ENCODE results near the gene ANXA6.

ANXA6 gene

GRCh38 chr5:151085517-151086041, 72.0 kb downstream of the ANXA6 start:
- TF ChIP-seq EZH2 (IDR thresholded peaks at IDR 0.05; ENCODE audit: borderline replicate concordance, low read depth, low read length, severe bottlenecking) (no peak), CTCF (IDR thresholded peaks at IDR 0.05; ENCODE audit: borderline replicate concordance, extremely low read depth, low read length, poor library complexity, severe bottlenecking) (no peak)
- no peak overlapping the region for H3K4me2 ChIP-seq (ENCODE audit: insufficient read depth, low read length)
- ATAC-seq (ENCODE audit: insufficient read depth, low read depth) (no peak), DNase-seq (no peak)
- H3K27me3 ChIP-seq (ENCODE audit: insufficient read depth, low read length, poor library complexity) = peaks cover 2% of the 10 kb centered on the region
- no peak overlapping the region for H2AFZ ChIP-seq (ENCODE audit: low read depth, low read length)
- peaks cover 19% of the 10 kb centered on the region for H3K4me1 ChIP-seq (ENCODE audit: insufficient read depth, low read length)
- H3K4me3 ChIP-seq (ENCODE audit: low read depth in 1 of 2, low read length in 2 of 2) = no peak overlapping the region
- no peaks in the 10 kb centered on the region for H3K9me3 ChIP-seq (ENCODE audit: insufficient read depth, low read length, severe bottlenecking)
- peaks cover 16% of the 10 kb centered on the region for H3K79me2 ChIP-seq (ENCODE audit: insufficient read depth, low read length)
- no peaks in the 10 kb centered on the region for H4K20me1 ChIP-seq (ENCODE audit: insufficient read depth, low read length)
- no peak overlapping the region for H3K9ac ChIP-seq (ENCODE audit: low read depth, low read length)
- H3K27ac ChIP-seq (ENCODE audit: low read length) = no peak overlapping the region
- peaks cover 2% of the 10 kb centered on the region; the same call in 1 of the 2 replicates for H3K36me3 ChIP-seq (ENCODE audit: insufficient read depth, low read length)

GRCh38 chr5:151084363-151084762, 73.2 kb downstream of the ANXA6 start:
- Histone ChIP-seq H3K36me3 (ENCODE audit: insufficient read depth, low read length) (peaks cover 3% of the 10 kb centered on the region; the same call in 1 of the 2 replicates), H3K9me3 (ENCODE audit: insufficient read depth, low read length, severe bottlenecking) (no peaks in the 10 kb centered on the region), H3K4me2 (ENCODE audit: insufficient read depth, low read length) (no peak overlapping the region), H3K4me1 (ENCODE audit: insufficient read depth, low read length) (peaks cover 28% of the 10 kb centered on the region), H2AFZ (ENCODE audit: low read depth, low read length) (no peak overlapping the region), H3K9ac (ENCODE audit: low read depth, low read length) (no peak overlapping the region), H3K27me3 (ENCODE audit: insufficient read depth, low read length, poor library complexity) (no peaks in the 10 kb centered on the region), H3K79me2 (ENCODE audit: insufficient read depth, low read length) (peaks cover 28% of the 10 kb centered on the region), H3K27ac (ENCODE audit: low read length) (no peak overlapping the region), H3K4me3 (ENCODE audit: low read depth in 1 of 2, low read length in 2 of 2) (no peak overlapping the region), H4K20me1 (ENCODE audit: insufficient read depth, low read length) (no peaks in the 10 kb centered on the region)
- TF ChIP-seq EZH2 (IDR thresholded peaks at IDR 0.05; ENCODE audit: borderline replicate concordance, low read depth, low read length, severe bottlenecking) = no peak
- no peak for TF ChIP-seq CTCF (IDR thresholded peaks at IDR 0.05; ENCODE audit: borderline replicate concordance, extremely low read depth, low read length, poor library complexity, severe bottlenecking)
- DNase-seq = no peak
- no peak for ATAC-seq (ENCODE audit: insufficient read depth, low read depth)

GRCh38 chr5:151083081-151083676, 74.4 kb downstream of the ANXA6 start:
- no peak for TF ChIP-seq CTCF (IDR thresholded peaks at IDR 0.05; ENCODE audit: borderline replicate concordance, extremely low read depth, low read length, poor library complexity, severe bottlenecking)
- no peak for TF ChIP-seq EZH2 (IDR thresholded peaks at IDR 0.05; ENCODE audit: borderline replicate concordance, low read depth, low read length, severe bottlenecking)
- DNase-seq (no peak), ATAC-seq (ENCODE audit: insufficient read depth, low read depth) (no peak)
- no peak overlapping the region for H3K4me3 ChIP-seq (ENCODE audit: low read depth in 1 of 2, low read length in 2 of 2)
- H3K4me2 ChIP-seq (ENCODE audit: insufficient read depth, low read length) = no peak overlapping the region
- peaks cover 11% of the 10 kb centered on the region for H3K36me3 ChIP-seq (ENCODE audit: insufficient read depth, low read length)
- H3K9me3 ChIP-seq (ENCODE audit: insufficient read depth, low read length, severe bottlenecking) = no peaks in the 10 kb centered on the region
- H3K27ac ChIP-seq (ENCODE audit: low read length) = no peak overlapping the region
- peaks cover 40% of the 10 kb centered on the region for H3K4me1 ChIP-seq (ENCODE audit: insufficient read depth, low read length)
- H3K27me3 ChIP-seq (ENCODE audit: insufficient read depth, low read length, poor library complexity) = no peaks in the 10 kb centered on the region
- peaks cover 9% of the 10 kb centered on the region for H4K20me1 ChIP-seq (ENCODE audit: insufficient read depth, low read length)
- no peak overlapping the region for H3K9ac ChIP-seq (ENCODE audit: low read depth, low read length)
- peaks cover 40% of the 10 kb centered on the region for H3K79me2 ChIP-seq (ENCODE audit: insufficient read depth, low read length)
- H2AFZ ChIP-seq (ENCODE audit: low read depth, low read length) = no peak overlapping the region
